DMS153 treated with DMSO at 0.1 percent for 48 hours (cell line): ENCODE data around the gene CYB5R2.
"Not testable (repeated sequence)": the region's sequence is repeated elsewhere in the genome, so short reads cannot be mapped to it uniquely, and the experiment has no call there.

ENCODE experiments used
- DNase-seq: peaks from one replicate; lab custom pipeline; 2025; ENCODE audit not compliant: unreplicated experiment; lab: John Stamatoyannopoulos, UW

Gene CYB5R2

DNA sequence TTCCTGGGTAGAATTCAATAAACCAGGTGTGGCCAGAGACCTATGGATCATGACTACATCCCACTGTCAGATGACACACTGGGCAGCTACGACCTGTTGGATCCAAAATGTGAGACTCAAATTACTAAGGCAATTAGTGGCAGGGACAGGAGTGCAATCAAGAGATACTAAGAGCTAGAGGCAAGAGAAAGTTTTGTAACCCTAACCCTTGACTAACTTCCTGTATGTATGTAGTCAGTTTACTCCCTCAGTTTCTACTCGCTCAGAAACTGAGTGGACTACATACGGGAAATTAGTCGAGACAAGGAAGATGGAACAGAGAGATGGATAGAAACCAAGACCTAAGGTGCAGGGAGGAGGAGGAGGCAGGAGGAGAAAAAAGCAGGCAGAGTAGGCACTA lies 2.7 kb downstream of the CYB5R2 start:
- DNase-seq, result no peak

DNA sequence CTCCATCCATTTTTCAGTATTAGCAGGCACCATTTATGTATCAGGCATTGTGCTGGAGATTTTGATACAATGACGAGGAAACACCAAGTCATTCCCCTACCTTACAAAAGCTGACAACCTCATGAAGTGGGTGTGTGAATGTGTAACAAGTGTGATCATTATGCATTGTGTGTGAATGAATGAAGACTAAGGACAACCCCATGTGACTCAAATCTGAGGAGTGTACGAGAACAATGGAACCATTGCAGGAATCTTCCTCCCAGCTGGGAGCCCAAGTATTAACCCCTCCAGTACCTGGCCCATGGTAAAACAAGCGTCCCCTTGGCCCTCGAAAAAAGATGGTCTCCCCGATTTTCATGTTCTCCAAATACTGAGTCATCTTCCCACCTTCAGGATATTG lies 4.4 kb downstream of the CYB5R2 start:
- no peak for DNase-seq

DNA sequence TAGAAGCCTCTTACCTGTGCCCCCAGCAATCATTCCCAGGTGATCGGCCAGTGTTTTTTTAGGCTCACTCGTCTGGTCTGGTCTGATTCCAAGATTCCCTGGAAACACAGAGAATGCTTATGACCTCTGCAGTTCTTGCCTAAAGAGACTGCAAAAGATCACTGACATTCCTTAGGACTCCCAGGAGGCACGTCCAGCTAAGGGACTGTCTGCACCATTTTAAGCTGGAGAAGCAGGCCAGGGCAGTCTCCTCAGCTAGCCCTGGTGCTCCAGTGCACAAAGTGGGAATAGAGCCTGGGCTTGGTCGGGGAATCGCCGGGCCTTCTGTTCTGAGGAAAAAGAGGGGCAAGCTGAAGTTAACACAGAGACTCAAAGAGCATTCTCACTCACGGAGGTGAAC lies 4.8 kb downstream of the CYB5R2 start:
- DNase-seq, result no peak

DNA sequence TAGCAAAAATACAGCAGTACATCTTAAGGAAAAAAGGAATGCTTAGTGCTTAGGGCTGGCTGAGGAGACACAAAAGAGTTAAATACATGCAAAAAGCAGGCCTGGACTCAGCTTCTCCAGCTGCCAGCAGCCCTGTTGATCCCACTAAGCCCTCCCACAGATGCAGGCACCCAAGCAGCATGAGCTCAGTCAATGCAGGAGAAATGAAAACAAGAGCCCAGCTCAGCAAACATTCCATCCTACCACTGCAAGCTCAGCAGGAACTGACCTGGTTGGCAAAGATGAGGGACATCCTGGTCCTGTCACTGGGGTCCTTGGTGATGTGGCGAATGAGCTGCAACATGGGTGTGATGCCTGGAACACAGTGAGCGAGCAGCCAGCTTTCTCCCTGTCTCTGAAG lies 5.8 kb downstream of the CYB5R2 start:
- no peak for DNase-seq

DNA sequence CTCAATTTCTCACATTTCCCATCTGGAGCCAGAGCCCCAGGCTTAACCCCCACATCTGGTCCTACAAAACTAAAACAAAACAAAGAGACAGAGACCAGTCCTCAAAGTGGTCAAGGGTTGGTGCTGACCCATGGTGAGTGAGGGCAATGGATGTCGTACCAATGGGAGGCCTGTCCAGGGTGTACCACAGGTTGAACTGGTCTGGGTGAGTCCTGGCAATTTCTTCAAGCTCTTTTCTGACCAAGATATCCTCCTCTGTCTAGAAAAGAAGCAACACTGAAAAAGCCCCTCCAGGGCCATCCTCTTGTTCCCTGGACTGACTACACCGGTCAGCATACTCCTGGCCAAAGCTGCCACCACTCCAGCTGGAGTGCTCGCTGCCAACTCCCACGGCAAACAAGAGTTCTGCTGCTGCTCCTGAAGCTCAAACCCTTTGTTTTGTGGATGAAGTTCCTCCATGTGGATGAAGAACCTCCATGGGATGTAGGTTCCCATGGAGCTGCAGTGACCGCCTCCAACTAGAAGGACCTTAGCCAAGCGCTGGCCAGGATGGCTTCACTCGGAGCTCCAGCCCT lies 6.9 kb downstream of the CYB5R2 start:
- DNase-seq, result no peak

DNA sequence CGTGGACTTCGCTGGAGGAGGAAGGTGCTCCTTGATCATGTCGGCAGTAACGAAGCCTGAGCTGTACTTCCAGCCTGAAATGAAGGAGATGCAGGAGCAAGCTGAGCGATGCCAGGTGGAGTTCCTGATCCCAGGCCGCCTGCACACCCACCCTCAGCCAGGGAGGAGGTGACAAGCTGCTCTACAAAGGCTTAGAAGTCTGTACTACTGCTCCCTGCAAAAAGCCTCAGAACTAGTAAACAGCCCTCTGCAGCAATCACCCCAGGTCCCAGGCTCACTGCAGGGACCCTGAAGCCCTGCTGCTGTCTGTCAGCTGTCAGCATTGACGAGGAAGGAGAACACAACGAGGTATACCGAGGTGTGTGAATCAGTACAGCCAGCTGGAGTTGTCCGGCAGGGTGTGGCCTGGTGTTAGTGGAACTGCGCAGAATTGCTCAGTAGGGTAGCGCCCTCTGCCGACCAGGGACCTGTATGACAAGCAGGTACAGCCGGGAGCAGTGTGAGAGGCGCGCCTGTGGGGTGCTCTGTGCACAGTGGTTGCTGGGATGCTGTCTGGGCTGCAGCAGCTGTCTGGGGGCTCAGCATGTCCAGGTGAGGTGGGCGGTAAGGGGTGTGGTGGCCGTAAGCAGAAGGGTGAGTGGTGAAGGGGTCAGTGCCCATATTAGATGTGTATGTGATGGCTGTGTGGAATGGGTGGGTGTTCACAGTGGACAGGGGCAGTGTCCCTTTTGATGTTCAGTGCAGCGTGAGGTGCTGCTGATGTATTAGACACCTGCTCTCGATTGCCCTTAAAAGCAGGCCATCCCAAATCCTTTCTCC lies 7.6 kb downstream of the CYB5R2 start:
- DNase-seq, result peak; percentile 71

DNA sequence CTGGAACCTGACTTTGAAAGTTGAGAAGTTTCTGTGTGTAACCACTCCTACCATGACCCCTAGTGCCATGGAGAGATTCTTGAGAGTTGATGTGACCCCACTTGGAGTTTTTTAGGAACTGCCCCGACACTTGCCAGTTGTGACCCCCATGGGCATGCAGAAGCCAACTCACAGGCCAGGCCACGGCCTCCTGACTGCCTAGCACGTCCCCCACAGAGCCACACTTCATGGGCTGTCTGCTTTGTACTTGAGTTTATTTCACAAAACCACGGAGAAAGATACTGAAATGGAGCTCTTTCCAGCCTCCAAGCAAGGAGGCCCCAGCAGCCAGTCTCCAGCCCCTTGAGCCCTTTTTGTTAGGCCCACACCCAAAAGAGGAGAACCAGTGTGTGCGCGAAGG lies 8.4 kb downstream of the CYB5R2 start:
- DNase-seq, result no peak

DNA sequence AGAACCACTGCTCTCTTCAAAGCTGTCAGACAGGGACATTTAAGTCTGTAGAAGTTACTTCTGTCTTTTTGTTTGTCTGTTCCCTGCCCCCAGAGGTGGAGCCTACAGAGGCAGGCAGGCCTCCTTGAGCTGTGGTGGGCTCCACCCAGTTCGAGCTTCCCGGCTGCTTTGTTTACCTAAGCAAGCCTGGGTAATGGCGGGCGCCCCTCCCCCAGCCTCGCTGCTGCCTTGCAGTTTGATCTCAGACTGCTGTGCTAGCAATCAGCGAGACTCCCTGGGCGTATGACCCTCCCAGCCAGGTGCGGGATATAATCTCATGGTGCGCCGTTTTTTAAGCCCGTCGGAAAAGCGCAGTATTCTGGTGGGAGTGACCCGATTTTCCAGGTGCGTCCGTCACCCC lies 9.8 kb downstream of the CYB5R2 start:
- DNase-seq, result not testable (repeated sequence)

DNA sequence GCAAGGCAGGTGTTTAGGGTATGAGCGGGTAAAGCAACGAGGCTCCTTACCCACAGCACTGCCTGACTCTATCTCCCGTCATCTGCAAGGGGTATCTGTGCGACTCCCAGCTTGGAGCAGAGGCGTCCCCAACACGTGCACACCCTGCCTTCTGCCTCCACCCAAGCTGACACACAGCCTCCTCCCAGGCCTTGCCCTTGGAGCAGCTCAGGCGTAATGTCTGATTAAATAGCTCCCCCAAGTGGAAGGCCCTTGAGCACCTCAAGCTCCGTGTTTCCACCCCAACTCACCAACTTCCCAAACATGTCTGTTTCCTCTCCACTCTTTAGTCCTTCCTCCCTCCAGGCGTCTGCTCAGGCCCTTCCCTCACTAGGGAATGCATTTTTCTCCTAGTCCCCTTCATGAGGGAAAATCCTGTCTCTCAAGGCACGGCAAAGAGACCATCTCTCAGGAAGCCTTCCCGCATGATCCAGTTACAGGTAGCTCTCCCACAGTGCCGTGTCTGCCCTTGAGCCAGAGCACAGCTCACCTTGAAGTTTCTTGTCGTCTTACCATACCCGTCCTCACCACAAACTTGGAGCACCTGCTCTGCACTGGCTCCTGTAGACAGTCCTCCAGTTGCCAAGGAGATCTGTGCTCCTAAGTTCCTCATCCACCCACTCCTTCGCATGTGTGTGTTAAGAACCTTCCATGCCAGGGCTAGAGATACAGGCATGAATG lies 15.8 kb downstream of the CYB5R2 start:
- DNase-seq, result peak; percentile 34

DNA sequence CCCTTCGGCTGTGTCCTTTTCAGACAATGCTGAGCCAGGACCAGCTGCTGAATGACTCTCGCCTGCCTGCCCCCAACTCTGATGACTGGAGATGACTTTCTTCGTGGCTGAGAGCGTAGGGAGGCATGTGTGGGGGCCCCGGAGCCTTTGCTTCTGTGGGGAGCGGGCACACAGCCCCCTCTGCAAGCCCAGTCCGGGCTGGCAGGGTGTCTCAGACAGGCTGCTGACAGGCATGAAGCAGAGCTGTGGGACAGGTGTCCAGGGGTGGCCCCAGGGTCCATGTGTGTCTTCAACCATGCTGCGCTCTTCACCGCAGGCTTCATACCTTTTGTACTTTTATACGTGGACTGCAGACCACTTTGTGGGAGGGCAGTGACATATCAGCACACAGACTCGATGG lies 16.6 kb downstream of the CYB5R2 start:
- DNase-seq, result no peak

DNA sequence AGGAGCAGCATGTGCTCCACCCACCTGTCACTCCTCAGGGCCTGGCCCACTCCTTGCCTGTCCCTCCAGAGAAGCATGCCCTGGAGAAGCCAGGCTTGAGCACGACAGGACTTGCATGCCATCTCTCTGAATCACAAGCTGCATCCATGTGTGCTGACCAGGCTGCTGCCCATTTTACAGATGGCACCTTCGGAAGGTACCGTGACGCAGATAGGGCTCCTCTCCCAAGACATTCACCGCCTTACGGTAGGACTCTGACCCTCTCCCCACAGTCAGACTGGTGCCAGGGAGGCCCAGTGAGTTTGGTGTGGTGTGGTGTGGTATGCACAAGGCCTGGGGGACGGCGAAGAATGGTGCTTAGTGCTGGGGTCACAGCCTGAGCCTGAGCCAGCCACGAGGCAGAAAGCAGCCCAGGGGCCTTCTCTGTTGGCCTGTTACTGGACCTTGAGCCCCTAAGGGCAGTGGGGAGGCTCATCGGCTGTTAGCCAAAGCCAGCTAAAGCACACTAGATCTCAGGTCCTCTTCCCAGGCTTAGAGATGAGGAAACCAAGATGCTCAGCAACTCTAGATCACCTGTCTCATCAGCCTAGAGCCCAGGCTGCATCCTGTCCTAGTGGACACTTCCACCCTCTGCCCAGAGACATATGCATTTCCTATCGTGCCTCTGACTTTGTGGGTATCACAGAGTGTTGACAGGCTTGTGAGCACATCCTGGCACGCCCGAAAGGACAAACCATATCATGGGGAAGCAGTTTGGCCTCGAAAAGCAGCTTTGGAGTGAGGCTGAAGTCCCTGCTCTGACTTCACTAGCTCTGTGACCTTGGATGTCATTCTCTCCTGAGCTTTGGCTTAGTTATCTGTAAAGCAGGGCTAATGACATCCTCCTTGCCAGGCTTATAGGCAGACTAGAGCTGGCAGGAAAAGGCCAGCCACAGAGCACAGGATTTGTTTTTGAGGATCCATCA lies 17.8 kb downstream of the CYB5R2 start:
- no peak for DNase-seq

DNA sequence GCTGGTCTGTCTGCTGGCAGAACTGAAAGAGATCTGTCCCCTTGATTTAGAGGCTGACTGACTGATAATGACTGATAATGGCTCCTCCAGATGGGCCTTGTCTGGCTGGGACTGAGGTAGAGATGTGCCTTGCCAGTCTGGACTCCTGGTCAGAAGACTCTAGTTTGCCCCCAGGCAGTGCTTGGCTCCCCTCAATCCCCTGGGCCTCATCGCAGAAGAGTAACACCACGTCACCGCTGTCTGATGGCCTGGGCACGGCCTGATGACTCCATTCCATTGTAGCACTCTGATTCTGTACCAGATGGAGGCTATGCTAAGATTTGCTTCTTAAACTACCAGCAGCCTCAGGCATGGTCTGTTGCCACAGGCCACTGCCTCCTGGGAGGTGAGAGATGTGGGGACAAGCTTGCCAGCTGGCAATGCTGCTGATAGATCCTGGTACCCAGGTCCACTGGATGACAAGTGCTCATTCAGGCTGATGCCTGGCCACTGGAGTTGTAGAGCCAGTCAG lies 19.1 kb downstream of the CYB5R2 start:
- no peak for DNase-seq

DNA sequence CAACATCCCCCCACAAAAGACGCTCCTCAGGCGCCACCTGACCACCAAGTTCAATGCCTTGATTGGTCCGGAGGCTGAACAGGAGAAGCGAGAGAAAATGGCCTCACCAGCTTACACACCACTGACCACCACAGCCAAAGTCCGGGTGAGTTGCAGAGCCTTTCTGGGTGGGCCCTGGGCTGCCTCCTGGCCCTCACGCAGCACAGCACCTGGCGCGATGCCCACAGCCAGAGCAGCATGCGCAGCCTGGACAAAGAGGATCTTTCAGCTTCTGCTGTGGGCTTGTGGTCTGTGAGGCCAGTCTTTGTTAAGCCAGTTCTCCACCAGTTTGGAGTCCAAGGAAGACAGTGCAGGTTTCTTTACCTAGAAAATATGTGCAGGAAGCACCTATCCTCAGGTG lies 21.6 kb downstream of the CYB5R2 start:
- no peak for DNase-seq

DNA sequence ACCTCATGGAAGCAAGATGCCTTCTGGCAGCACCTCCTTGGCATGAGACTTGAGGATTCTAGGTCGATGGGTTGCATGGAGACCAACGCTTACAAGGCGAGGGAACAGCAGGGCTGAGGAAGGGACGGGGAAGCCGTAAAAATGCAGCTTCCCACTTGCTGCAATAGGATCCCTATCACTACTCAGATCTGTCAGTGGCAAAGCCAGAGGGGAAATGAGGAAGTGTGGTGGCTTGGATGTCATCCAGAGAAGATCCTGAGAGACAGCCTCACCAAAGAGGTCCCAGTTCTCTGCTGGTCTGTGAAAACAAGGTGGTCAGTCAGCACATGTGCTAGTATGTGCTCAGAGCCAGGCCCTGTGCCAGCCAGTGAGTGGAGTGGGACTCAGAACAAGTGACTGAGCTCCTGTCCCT lies 22.2 kb downstream of the CYB5R2 start:
- no peak for DNase-seq

DNA sequence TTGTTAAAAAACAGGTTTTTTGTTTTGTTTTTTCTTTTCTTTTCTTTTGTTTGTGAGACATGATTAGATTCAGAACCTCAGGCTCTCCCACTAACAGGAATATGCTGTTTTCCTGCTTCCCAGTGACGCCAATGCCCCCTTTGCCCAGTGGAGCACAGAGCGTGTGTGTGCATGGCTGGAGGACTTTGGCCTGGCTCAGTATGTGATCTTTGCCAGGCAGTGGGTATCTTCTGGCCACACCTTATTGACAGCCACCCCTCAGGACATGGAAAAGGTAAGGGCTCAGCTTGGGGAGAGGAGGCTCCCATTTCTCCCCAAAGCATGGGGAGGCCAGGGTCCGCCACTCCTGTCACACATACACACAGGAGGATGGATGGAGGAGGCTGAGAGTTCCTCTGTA lies 25.0 kb downstream of the CYB5R2 start:
- no peak for DNase-seq

DNA sequence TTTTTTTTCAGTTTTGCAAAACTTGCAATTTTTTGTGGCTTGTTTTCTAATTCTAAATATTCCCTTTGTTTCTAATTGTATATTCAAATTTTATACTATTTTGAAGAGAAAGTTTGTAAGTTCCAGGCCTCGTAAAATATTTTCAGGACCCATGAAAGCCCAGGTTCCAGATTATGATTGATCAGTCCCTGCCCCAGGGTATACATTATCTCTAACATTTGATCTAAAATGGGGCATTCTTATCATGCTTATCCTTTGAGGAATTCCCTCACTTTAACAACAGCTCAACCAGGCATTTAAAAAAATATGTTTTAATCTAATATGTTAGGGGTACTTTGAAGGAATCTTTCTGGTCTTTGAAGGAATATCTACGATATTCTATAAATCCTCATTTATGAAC lies 26.4 kb downstream of the CYB5R2 start:
- DNase-seq, result no peak

DNA sequence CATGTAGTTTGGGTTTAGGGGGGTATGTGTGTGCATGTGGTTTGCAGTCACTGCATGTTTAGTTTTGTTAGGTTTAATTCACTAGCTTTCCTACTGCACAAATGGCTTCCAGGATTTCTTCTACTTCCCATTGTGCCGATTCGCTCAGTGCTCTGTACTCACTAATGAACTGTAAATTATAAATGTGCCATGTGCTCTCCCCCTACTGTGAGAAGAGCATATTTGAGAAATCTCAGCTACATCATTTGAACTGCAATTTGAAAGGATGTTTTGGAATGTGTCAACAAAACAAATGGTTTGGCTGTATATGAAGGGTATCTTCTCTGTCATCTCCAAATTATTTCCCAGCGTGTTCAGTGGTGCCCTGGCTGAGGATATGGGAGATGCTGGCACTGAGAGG lies 28.1 kb downstream of the CYB5R2 start:
- DNase-seq, result no peak

DNA sequence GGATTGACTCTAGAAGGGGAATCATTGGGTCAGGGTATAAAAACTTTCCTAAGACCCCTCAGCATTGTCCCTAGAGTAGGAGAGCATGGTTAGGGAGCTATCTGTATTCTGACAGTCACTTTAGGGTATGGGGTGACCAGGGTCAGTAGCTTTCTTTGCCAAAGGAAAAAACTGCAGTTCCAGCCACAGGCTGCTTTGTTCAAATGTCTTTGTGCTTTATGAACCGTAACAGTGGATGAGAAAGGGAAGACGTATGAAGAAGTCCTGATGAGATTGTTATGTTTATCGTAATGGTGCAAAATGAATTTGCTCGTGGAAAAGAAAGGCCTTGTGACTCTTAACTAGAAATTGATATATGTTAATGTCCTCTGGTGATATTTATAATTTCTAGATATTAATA lies 30.0 kb downstream of the CYB5R2 start:
- no peak for DNase-seq

DNA sequence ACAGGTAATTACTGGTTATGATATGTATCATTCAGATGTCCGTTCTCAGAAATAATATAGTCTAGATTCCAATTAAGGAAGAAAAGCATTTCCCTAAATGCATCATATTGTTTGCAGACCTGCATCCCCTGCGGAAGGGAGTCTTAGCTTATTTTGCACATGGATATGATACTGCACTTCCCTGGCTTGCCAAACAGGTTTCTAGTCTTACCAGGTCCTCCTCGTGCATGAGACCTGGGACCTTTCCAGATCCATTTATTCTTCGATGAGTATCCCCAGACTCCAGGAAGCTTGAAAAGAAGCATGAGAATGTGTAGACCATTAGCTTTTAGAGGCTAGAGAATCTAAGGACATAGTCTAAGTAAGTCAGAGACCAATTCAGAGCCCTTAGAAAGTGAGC lies 30.6 kb downstream of the CYB5R2 start:
- DNase-seq, result no peak

DNA sequence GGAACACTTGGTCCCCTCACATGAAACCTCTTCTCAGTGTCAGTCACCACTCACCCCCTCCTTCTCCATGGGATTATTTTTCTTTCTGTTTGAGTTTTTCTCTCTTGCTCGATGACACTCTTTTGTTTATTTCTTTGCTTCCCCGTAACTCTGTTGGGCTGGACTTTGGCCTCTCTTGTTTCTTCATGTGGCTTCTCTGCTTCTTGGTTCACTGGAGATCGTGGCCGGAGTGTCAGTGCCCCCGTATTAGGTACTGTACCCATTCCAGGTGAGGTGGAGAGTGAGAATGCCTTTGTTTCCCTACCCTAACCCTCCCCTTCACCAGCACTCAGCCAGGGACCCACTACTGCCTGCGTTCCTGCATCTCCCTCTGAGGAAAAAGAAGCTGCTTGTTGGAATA lies 32.5 kb downstream of the CYB5R2 start:
- DNase-seq, result no peak

DNA sequence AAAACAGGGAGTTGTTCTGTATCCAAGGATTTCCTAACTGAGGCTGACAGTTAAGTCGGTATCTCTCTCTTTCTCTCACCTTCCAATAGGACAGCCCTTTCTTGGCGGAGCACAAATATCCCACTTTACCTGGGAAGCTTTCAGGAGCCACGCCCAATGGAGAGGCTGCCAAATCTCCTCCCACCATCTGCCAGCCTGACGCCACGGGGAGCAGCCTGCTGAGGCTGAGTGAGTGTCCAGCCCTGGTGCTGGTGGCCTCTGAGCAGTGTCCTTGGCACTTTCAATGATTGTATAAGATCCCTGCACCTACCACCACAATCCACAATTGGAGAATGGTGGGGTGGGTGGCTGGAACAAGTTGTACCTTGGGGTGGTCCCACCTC lies 33.7 kb downstream of the CYB5R2 start:
- DNase-seq, result no peak
